Left cardiac atrium (tissue), 4 donors: ENCODE measurements around the gene HEMK1. TPM values are rescaled to one million over a fixed set of nuclear protein-coding genes. Genes with fewer than 3 reads are reported as not detected.

Source experiments
- ATAC-seq, 2 donors: fragments of 200-7000 bp; cut with Tn5 transposase; one replicate each; pipeline ENCODE4 v1.9.1; 2020; ENCODE audit warnings: mild to moderate bottlenecking in 2 of 2, moderate library complexity in 2 of 2
- DNase-seq: peaks from one replicate; pipeline ENCODE4 v3.0.0-alpha.2; 2020
- intact Hi-C, 2 donors: fragments of 100-400 bp; cut with DNase I; formaldehyde crosslinking; loops; one replicate each; pipeline versions ENCODE4 v1.14.1 to v1.15.1; 2022 to 2023
- total RNA-seq, 2 donors: library from RNA; stranded (reverse); fragmentation: NEBNext Ultra II Directional; extraction: Animal tissue kit (Norgen Biotek cat#: 25700); gene quantifications; one replicate each; pipeline ENCODE4 v1.2.1, GENCODE V29; 2021
- donor health status: DM: no; HTN: yes; CAD: no.
- donor health status: DM: no; HTN: yes; CAD: no; lungs with severe emphysema.
- donor health status: DM: yes; HTN: yes; CAD: no.
- donor health status: Dilated cardiomyopathy.

Gene HEMK1
- total RNA-seq, 2 donors from 2014 or later: 11.8 to 19.7 TPM

DNA sequence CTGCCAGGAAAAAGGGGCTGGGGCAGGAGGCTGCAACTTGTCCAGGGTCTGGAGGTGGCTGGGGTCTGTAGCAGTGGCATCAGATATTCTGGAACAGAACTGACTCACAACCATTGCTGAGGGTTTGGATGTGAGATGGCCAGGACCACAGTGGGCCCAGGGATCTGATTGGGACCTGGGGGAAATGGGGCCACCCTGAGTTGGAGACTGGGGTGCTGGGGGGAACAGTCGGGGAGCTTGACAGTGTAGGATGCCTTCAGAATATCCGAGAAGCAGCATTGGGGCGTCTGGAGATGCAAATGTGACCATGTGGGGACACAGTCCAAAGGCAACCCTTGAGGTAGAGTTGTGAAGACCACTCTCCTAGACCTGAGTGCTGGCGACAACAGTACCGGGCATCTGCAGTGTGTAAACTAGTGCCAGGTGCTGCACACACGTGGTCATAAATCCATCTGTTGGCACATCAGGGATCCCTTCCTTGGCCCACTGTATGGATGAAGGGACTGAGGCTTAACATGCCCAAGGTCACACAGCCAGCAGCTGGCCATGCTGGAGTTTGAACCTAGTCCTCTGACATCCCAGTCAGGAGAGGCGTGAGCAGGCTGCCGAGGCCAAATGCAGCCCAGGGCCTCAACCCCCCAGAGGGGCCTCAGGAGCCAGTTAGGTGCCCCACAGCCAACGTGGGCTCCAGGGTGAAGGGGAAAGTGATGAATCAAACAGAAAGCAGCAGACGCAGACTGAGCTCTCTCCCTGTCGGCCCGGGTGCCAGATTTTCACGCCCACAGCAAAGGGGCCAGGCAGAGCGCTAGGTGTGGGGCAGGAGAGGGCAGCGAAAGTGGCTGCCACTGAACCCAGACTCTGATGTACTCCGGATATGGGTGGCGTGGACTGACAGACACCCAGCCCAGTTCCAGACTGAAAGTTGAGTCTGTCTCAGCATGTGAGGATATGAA lies 18.8 kb downstream of the HEMK1 start:
- intact Hi-C loops: no loop called here
- no peak for ATAC-seq

DNA sequence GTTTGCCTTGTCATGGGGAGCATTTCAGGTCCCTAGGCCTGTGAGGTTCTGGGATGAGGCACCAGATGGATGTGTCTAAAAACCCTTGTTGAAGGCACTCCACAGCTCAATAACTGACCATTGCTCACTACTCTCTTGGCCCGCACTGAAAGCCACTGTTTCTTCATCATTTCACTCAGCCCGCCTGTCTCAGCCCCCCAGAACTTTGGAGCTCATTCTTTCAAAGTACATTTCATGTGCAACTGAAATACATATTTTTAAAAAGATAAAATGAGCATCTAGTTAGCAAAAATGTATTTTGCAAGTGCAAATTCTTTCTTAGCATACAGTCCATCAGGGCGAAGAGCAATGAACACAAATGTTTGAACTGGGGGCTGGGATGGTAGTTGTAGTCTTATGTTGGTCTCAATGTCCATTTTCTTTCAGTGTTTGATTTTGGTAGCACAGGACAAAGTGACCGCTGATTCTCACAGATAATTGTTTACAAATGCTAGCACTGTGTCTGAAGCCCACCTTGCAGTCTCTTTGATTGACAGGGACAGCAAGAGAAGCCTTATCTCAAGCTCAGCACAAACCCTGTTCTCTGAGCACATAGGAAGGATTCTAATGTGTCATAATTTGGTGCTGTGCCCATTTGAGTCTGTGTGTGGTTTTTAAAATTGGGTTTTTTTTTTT lies 19.6 kb downstream of the HEMK1 start:
- ATAC-seq (no peak), DNase-seq (no peak)
- intact Hi-C loops: no loop called here

More for the DNA sequence above, 18.8 kb downstream of the HEMK1 start:
- no peak for DNase-seq

DNA sequence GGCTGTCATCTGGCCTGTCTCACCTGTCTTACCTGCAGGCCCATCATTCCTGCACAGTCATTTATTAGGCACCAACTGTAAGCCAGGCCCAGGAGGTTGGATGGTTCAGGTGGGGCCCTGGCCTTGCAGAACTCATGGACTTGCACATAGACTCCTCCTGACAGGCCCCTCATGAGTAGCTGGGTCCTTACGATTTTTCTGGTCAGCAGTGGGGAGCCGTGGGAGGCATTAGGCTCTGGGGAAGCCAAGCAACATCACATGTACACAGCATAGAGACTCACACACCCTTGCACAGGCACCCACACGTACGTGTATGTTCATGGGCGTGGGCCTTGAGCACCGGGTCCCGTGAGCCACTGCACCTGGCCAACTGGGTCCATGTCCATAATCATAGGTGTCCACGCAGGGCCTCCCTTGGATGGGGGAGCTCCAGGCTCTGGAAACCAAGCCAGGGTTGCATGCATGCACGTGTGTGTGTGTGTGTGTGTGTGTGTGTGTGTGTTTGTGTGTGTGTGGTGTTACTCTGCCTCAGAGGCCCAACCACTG lies 21.9 kb downstream of the HEMK1 start:
- intact Hi-C loops: no loop called here
- ATAC-seq (no peak), DNase-seq (no peak)

- peak; percentile 16 to 40 for ATAC-seq
- intact Hi-C loops: no loop called here
- no peak for DNase-seq
Measured at GRCh38 chr3:50592568-50592967, 23.2 kb downstream of the HEMK1 start.

DNA sequence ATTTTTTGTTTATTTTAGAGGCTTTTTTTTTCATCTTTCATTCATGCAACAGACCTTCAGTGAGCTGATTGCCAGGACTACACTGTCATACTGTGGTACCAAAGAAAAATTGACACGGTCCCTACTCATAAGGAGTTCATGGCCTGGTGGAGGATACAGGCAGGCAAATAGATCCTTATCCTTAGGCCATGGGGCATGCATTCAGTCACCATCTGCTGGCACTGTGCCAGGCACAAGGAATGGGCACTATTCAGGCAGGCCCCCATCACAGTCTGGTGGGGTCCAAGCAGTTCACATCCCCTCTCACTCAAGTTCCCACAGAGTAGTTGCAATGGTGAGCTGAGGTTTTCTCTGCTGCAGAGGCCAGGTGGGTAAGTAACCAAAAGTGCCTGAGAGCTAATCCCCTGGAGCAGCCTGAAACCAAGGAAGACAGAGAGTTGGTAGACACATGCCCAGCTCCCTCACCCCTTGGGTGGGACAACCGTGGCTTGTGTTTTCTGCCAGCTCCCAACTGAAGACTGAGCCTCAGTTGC lies 25.0 kb downstream of the HEMK1 start:
- intact Hi-C loops: no loop called here
- DNase-seq (no peak), ATAC-seq (no peak)

DNA sequence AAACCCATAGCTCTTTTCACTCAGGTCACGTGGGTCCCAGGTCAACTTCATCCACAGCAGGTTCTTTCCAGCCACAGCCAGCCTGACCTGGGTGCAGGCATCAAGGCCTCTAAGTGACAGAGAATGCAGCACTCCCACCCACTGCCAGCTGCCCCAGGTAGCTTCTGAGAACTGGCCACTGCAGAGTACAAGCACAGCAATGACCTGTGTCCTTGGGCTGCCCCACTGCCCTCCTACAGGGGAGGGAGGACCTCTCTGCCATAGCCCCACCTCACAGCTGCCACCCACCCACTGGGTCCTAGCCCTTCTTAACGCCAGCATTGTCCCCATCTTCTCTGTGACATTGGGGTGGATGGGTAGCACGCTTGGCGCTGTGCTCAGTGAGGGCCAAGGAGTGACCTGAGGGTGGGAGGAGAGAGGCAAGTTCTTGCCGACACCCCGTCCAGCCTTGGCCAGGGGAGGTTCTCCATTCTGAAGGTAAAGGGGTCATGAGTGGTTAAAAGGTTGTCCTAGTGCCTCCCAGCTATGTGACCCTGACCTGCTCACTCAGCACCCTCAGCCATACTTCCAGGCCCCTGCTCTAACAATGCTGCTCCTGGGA lies 29.9 kb downstream of the HEMK1 start:
- ATAC-seq (no peak), DNase-seq (no peak)
- intact Hi-C loops: loop anchor here in 1 of 2 donors (2.0 kb wide), 1 partner anchor 14 kb away; no protein-coding TSS in a partner anchor

GRCh38 chr3:50599716-50600118 lies 30.4 kb downstream of the HEMK1 start:
- DNase-seq (no peak), ATAC-seq (no peak)
- intact Hi-C loops: loop anchor here in 1 of 2 donors (2.0 kb wide), 1 partner anchor 15 kb away; no protein-coding TSS in a partner anchor

GRCh38 chr3:50600141-50600753 lies 30.9 kb downstream of the HEMK1 start:
- intact Hi-C loops: no loop called here
- ATAC-seq: no peak
- no peak for DNase-seq

GRCh38 chr3:50600841-50601591 lies 31.7 kb downstream of the HEMK1 start:
- intact Hi-C loops: no loop called here
- ATAC-seq (peak; percentile 86 to 87), DNase-seq (peak; percentile 95)

GRCh38 chr3:50602595-50603191 lies 33.4 kb downstream of the HEMK1 start:
- intact Hi-C loops: no loop called here
- no peak for DNase-seq
- no peak for ATAC-seq

DNA sequence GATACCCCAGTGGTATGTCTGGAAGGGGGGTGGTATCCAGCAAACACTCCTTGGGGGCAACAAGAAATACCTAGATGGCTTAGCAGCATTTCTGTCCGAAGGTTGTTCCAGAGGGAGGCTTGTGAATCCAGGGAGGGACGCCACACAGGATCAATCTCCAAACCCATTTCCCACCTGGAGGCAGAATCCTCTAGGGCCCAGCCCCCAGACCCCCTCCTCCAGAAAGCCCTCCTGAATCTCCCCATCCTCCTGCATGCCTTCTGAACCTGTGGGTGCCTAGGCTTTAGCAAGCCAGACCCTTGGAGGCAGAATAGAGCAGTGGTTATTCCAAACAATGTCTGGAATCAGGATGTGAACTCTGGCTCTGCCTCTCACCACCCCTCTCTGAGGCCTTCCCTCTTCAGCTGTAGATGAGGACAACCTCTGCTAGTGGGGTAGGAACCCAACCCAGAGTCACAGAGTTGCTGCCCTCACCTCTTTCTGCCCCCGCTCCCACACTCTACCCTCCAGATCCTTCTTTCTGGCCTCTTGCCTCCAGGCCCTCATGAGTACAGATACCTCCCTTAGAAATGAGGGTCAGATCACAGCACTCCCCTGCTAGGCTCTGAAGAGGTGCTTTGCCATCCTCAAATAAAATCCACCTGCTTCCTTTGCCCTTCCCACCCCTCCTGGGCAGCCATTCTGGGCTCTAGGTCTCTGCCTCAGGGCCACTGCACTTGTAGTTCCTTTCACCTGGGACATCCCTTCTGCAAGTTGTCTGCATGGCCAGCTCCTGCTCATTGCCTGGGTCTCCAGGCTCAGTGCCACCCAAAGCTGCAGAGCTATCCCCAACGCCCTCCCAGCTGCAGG lies 34.2 kb downstream of the HEMK1 start:
- no peak for DNase-seq
- intact Hi-C loops: no loop called here
- no peak for ATAC-seq

- intact Hi-C loops: no loop called here
- ATAC-seq (no peak), DNase-seq (no peak)
Measured at GRCh38 chr3:50604110-50604621, 34.8 kb downstream of the HEMK1 start.

DNA sequence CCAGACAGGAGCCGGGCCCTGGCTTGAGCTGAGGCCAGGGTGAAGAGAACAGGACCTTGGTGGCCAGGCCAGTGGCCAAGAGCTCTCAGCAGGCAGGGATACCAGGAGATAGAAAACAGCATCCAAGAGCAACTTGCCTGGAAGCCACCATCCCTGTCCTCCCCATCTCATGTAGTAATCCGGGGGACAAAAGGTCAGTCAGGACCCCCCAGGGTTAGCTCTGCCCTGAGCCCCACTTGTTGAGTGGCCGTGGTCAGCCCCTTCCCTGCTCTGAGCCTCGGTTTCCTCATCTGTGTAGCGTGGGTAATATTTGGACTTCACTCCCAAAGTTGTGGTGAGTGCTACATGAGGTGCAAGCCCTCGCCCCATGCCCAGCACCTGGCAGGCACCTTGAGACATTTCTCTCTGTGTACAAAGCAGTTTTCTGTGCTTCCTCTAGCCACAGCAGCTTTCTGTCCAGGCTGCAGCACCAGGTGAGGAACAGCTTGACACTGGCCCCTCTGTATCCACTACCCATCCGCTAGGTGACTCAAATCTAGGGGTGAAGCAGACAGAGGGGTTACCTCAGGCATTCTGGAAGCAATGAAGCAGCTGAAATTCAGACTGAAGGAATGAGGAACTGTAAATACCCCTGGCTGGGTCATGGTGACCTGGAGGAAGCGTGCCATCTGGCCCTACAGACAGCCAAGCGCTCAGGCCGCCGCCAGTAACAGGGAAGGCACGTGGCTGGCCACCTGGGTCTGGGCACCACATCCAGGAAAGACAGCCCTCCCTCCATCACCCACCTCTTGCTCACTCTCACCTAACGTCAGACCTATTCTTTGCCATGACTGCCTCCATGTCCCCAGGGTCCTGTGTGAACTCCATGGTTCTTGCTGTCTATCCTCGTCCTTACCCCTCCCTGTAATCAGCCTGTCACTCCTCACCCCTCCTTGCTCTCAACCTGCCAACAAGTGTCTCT lies 35.6 kb downstream of the HEMK1 start:
- DNase-seq (no peak), ATAC-seq (no peak)
- intact Hi-C loops: no loop called here

DNA sequence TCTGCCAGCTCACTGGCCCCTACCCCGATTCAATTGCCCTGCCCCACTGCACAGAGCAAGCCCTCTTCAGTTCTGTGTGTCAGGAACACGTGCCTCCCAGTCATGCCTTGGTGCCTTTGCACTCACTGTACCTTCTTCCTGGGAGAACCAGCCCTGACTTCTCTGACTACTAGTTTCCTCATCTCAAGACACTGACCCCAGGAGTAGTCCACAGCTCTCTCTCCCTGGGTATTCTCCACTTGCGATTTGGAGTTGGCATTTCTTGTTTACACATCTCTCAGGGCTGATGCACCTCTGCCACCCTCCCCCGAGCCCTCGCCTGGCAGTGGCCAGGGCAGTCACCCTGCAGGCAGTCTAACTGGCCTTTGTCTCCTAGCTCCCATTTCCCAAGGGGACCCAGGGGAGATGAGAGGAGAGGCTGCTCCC lies 36.6 kb downstream of the HEMK1 start:
- no peak for ATAC-seq
- no peak for DNase-seq
- intact Hi-C loops: no loop called here

DNA sequence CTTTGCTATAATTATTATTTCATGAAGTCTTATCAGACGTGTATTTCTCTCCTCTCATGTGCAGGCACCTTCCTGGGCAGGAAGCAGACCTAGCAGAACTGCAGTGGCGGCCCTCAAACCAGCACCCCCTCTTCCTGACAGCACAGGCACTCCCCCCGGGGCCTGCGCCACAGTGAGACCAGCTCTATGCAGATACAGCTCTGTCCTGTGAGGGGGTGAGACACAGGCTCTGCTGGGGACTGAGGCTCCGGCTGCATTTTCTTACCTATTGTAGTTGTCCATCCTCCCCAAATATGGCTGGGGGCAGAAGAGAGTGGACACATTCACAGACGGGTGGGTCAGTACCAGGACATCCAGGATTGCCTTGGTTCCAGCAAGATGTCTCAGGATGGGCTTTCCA lies 37.3 kb downstream of the HEMK1 start:
- ATAC-seq (no peak), DNase-seq (no peak)
- intact Hi-C loops: no loop called here
